ENCODE measurements around the gene ICOS. TPM values are rescaled to one million over a fixed set of nuclear protein-coding genes. Genes with fewer than 3 reads are reported as not detected.

ICOS gene
- polyA plus RNA-seq, 1 donor: not detected

Other genes with a start within 250 kb of the ICOS start
- 6.0 TPM for gene CD28, start 230.1 kb upstream of the ICOS start, polyA plus RNA-seq (ENCODE audit: insufficient read length)
- not detected for gene CTLA4, start 69.0 kb upstream of the ICOS start, polyA plus RNA-seq (ENCODE audit: insufficient read length)

Measured in hindlimb muscle (tissue), 1 donor.